K562 (cell line): ENCODE data around the gene CHM. TPM values are rescaled to one million over a fixed set of nuclear protein-coding genes. Genes with fewer than 3 reads are reported as not detected.

Experiments
- ATAC-seq: fragments of 200-7000 bp; cut with Tn5 transposase; 3 replicates; pipeline ENCODE4 v1.9.1; 2020; ENCODE audit warnings: moderate library complexity
- BruUV-seq: library from RNA; stranded (reverse); fragments of 400-500 nt; replicated peaks from 2 replicates; lab custom pipeline; 2021; lab: Mats Ljungman, UMichigan
- CTCF ChIA-PET: fragments of 300-600 bp; formaldehyde crosslinking; extraction: SDS; loops from one replicate; lab custom pipeline; 2021; ENCODE audit warnings: low intra/inter-chr PET ratio; lab: Yijun Ruan, JAX
- POLR2A ChIA-PET: fragments of 300-600, 350-650 bp; sonication (Branson Sonifier 250); formaldehyde crosslinking; extraction: SDS; loops from one replicate; lab custom pipeline; 2021; ENCODE audit warnings: antibody characterized with exemption, inconsistent platforms; lab: Yijun Ruan, JAX
- DNase-seq, 4 experiments: peaks; one replicate each; pipeline versions ENCODE4 v3.0.0 to v3.0.0-alpha.2; 2011 to 2018; ENCODE audit warnings: low spot score in 3 of 4, mixed read lengths in 3 of 4; ENCODE audit errors: extremely low read depth in 1 of 4
- FAIRE-seq: peaks from 2 replicates; lab custom pipeline; 2011; peaks lifted over from hg19 to GRCh38; lab: Jason Lieb, UNC
- H2AFZ ChIP-seq: 2 replicates; pipeline ENCODE4 v1.6.0; 2011; ENCODE audit warnings: low read depth, low read length, control low read depth, inconsistent platforms
- H3K27ac ChIP-seq: fragments of 200-600 bp; 3 replicates; pipeline ENCODE4 v1.8.0; 2011; ENCODE audit warnings: low read depth, mild to moderate bottlenecking, control low read depth, inconsistent platforms, low read length, moderate library complexity, mixed read lengths; ENCODE audit errors: extremely low read depth
- H3K27me3 ChIP-seq, 2 experiments: fragments of 300-600 bp in 1 of 2; 2 replicates in 1 of 2; 3 replicates in 1 of 2; pipeline versions ENCODE4 v1.6.0 to v1.8.0; 2011; ENCODE audit warnings: inconsistent platforms in 2 of 2, low read length in 2 of 2, mild to moderate bottlenecking in 1 of 2, mixed read lengths in 1 of 2, moderate library complexity in 1 of 2; ENCODE audit not compliant: control insufficient read depth in 2 of 2, insufficient read depth in 2 of 2
- H3K36me3 ChIP-seq: fragments of 300-600 bp; 3 replicates; pipeline ENCODE4 v1.8.0; 2011; ENCODE audit warnings: mild to moderate bottlenecking, low read length, inconsistent platforms; ENCODE audit not compliant: control insufficient read depth, insufficient read depth
- H3K4me1 ChIP-seq, 2 experiments: fragments of 200-600 bp in 1 of 2; replicated peaks in 1 of 2; 2 replicates in 1 of 2; 3 replicates in 1 of 2; pipeline versions ENCODE4 v1.5.1 to v1.8.0; 2011; ENCODE audit warnings: inconsistent platforms in 2 of 2, low read length in 2 of 2, mild to moderate bottlenecking in 1 of 2, mixed read lengths in 1 of 2, moderate library complexity in 1 of 2; ENCODE audit not compliant: control insufficient read depth in 2 of 2, insufficient read depth in 2 of 2
- H3K4me2 ChIP-seq: 2 replicates; pipeline ENCODE4 v1.6.1; 2011; ENCODE audit warnings: low read length, control low read depth, inconsistent platforms, mixed read lengths; ENCODE audit not compliant: insufficient read depth
- H3K4me3 ChIP-seq: fragments of 200-600 bp; sonication (generic), shearing (Covaris generic); 2 replicates; pipeline ENCODE4 v1.5.1; 2016; ENCODE audit warnings: control low read depth, inconsistent platforms
- H3K79me2 ChIP-seq: fragments of 200-600 bp; 3 replicates; pipeline ENCODE4 v1.8.0; 2011; ENCODE audit warnings: low read length, inconsistent platforms; ENCODE audit not compliant: control insufficient read depth, insufficient read depth
- H3K9ac ChIP-seq, 2 experiments: 2 replicates each; pipeline versions ENCODE4 v1.6.0 to v1.6.1; 2011; ENCODE audit warnings: low read depth in 2 of 2, low read length in 2 of 2, control low read depth in 1 of 2, inconsistent platforms in 1 of 2, mild to moderate bottlenecking in 1 of 2, mixed read lengths in 1 of 2; ENCODE audit not compliant: insufficient read depth in 1 of 2
- H3K9me1 ChIP-seq: one replicate; pipeline ENCODE4 v1.6.0; 2011; ENCODE audit warnings: inconsistent platforms, mild to moderate bottlenecking, low read length, moderate library complexity; ENCODE audit not compliant: control insufficient read depth, insufficient read depth
- H3K9me3 ChIP-seq: replicated peaks from 2 replicates; pipeline ENCODE4 v1.5.1; 2011; ENCODE audit warnings: low read depth, low read length, inconsistent platforms; ENCODE audit not compliant: control insufficient read depth, insufficient read depth
- H4K20me1 ChIP-seq: replicated peaks from 2 replicates; pipeline ENCODE4 v1.6.1; 2011; ENCODE audit warnings: low read length, inconsistent platforms, mixed read lengths; ENCODE audit not compliant: control insufficient read depth, insufficient read depth
- CBX5 ChIP-seq: IDR thresholded peaks from 2 replicates; pipeline ENCODE4 v1.6.1; 2014; ENCODE audit warnings: low read depth, borderline replicate concordance
- CHCHD3 ChIP-seq: fragments of 250-450 bp; sonication (Bioruptor Pico); IDR thresholded peaks from 2 replicates; pipeline ENCODE4 v2.1.2; 2022; ENCODE audit warnings: mild to moderate bottlenecking
- CXXC5 ChIP-seq: fragments of 250-450 bp; sonication (Bioruptor Pico); IDR thresholded peaks from 2 replicates; pipeline ENCODE4 v1.8.0; 2022; ENCODE audit warnings: inconsistent platforms, mild to moderate bottlenecking, moderate library complexity
- FOXJ2 ChIP-seq: fragments of 200-800 bp; sonication (Bioruptor generic); IDR thresholded peaks from 2 replicates; pipeline ENCODE4 v1.6.1; 2016; ENCODE audit warnings: missing genetic modification characterization, missing compliant biosample characterization
- POLR2AphosphoS5 ChIP-seq: IDR thresholded peaks from 2 replicates; pipeline ENCODE4 v1.6.1; 2011; ENCODE audit warnings: mild to moderate bottlenecking, low read depth, low read length, moderate library complexity; ENCODE audit not compliant: control insufficient read depth, insufficient read depth
- RCOR1 ChIP-seq, 2 experiments: IDR thresholded peaks; 2 replicates each; pipeline ENCODE4 v1.6.1; 2012; ENCODE audit warnings: low read depth in 2 of 2, low read length in 2 of 2, borderline replicate concordance in 1 of 2, improper control_type of control experiment in 1 of 2
- RFX1 ChIP-seq: fragments of 450-650 bp; IDR thresholded peaks from 2 replicates; pipeline ENCODE4 v1.6.1; 2016; ENCODE audit warnings: mild to moderate bottlenecking, moderate library complexity
- SREBF1 ChIP-seq: fragments of 150-350 bp; IDR thresholded peaks from 2 replicates; pipeline ENCODE4 v1.6.1; 2014; ENCODE audit warnings: antibody characterized with exemption, low read depth, low read length, borderline replicate concordance
- ZC3H11A ChIP-seq: IDR thresholded peaks from 2 replicates; pipeline ENCODE4 v1.6.1; 2012; ENCODE audit warnings: low read depth, low read length, improper control_type of control experiment
- ZNF224 ChIP-seq: sonication (generic); formaldehyde crosslinking; IDR thresholded peaks from 2 replicates; pipeline ENCODE4 v1.8.0; 2022; ENCODE audit warnings: mild to moderate bottlenecking, missing genetic modification reagents
- ZZZ3 ChIP-seq: fragments of 450-650 bp; IDR thresholded peaks from 2 replicates; pipeline ENCODE4 v1.6.1; 2016; ENCODE audit warnings: antibody characterized with exemption, mild to moderate bottlenecking, moderate library complexity
- WGBS: fragments of 100-300 bp; shearing (Covaris generic); methylation state at CpG from one replicate; pipeline ENCODE4 v1.1.6; 2016; ENCODE audit warnings: low coverage, mixed read lengths; ENCODE audit not compliant: insufficient coverage; ENCODE audit errors: missing lambda C conversion rate; 5-methylcytosine and 5-hydroxymethylcytosine counted together
- in situ Hi-C: fragments of 300-500 bp; cut with MboI; formaldehyde crosslinking; loops from 4 replicates; pipeline ENCODE4 v1.15.0; 2018; ENCODE audit warnings: inconsistent platforms, mixed read lengths
- intact Hi-C: fragments of 100-400 bp; cut with micrococcal nuclease; formaldehyde crosslinking; loops from 2 replicates; pipeline ENCODE4 v1.14.2; 2022
- polyA plus RNA-seq, 8 experiments: library from polyadenylated mRNA; depleted of rRNA in 4 of 8; stranded (reverse) in 5 of 8; unstranded in 3 of 8; fragments of >200 nt; fragmentation: Nextera tagmentation in 2 of 8; fragmentation: Illumina TruSeq in 1 of 8; extraction: Ambion mirVana in 2 of 8; extraction: Trizol in 1 of 8; gene quantifications; 2 replicates each; pipeline versions ENCODE4 v1.2.1 to v1.2.3, GENCODE V29; 2011 to 2014; ENCODE audit warnings: inconsistent platforms in 1 of 8, missing spikeins in 1 of 8
- total RNA-seq, 7 experiments: library from RNA; depleted of rRNA in 6 of 7; stranded (reverse); fragments of >200 nt in 6 of 7; fragmentation: Illumina TruSeq in 2 of 7; extraction: Trizol in 2 of 7; gene quantifications; 2 replicates each; pipeline versions ENCODE4 v1.2.1 to v1.2.3, GENCODE V29; 2011 to 2021; ENCODE audit warnings: low replicate concordance in 1 of 7
- TF ChIP-seq, protein P1 (sequence below): sonication (generic); formaldehyde crosslinking; IDR thresholded peaks from 2 replicates; pipeline ENCODE4 v1.8.0; 2022; ENCODE audit warnings: mild to moderate bottlenecking, missing genetic modification reagents

Gene CHM
- total and polyA plus RNA-seq, 9 of the 15 experiments (the other 6 are each of a cell fraction or from before 2014, with no cell fraction given): 2.2 to 9.0 (median 4.6) TPM

- Histone ChIP-seq H3K79me2 (no peaks in the 10 kb centered on the region), H4K20me1 (no peaks in the 10 kb centered on the region), H3K27ac (no peak overlapping the region), H3K27me3 (no peaks in the 10 kb centered on the region), H3K4me1 (no peaks in the 10 kb centered on the region)
- 47% methylated on average over 2 of the region's 2 CpGs for WGBS
- no peak for ATAC-seq
- CTCF ChIA-PET: no interaction called here
- no peak for DNase-seq
- TF ChIP-seq ZNF224 (CRISPR knock-in tag) (no peak), FOXJ2 (tag) (no peak), CHCHD3 (no peak), CBX5 (no peak), SREBF1 (no peak), ZC3H11A (no peak), CXXC5 (CRISPR knock-in tag) (no peak), RCOR1 (IDR thresholded peaks at IDR 0.05; ENCODE audit: borderline replicate concordance in 1 of 2, low read depth in 2 of 2, low read length in 2 of 2) (no peak), RFX1 (no peak), POLR2AphosphoS5 (no peak), ZZZ3 (no peak)
- TF ChIP-seq, protein P1, sequence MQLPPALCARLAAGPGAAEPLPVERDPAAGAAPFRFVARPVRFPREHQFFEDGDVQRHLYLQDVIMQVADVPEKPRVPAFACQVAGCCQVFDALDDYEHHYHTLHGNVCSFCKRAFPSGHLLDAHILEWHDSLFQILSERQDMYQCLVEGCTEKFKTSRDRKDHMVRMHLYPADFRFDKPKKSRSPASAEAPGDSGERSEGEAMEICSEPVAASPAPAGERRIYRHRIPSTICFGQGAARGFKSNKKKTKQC: no peak
- TF ChIP-seq, all 486 proteins: peak for 0
- POLR2A ChIA-PET: no interaction called here
- no peak overlapping the region for H2AFZ ChIP-seq
- no peak overlapping the region for H3K4me2 ChIP-seq
- no peaks in the 10 kb centered on the region for H3K36me3 ChIP-seq
- no peaks in the 10 kb centered on the region for H3K9me1 ChIP-seq
- no peak overlapping the region for H3K4me3 ChIP-seq
- intact Hi-C loops: no loop called here
- H3K9me3 ChIP-seq: no peaks in the 10 kb centered on the region
- in situ Hi-C loops: no loop called here
- FAIRE-seq: no peak
- H3K9ac ChIP-seq: no peak overlapping the region
- no TSS peak for BruUV-seq
These were observed 82.6 kb downstream of the CHM start for GRCh38 chrX:85964744-85965143.
